SK-N-SH (cell line): ENCODE data around the gene MRPL46.

ENCODE experiments used
- CTCF ChIP-seq: fragments of 200-600 bp; sonication (generic); IDR thresholded peaks from 2 replicates; pipeline ENCODE4 v1.6.1; 2017; ENCODE audit warnings: antibody characterized with exemption, mild to moderate bottlenecking, moderate library complexity
- EP300 ChIP-seq, 2 experiments: IDR thresholded peaks; 2 replicates each; pipeline versions ENCODE4 v1.4.0 to v1.6.1; 2012; ENCODE audit warnings: borderline replicate concordance in 1 of 2, low read depth in 1 of 2, low read length in 1 of 2
- EZH2phosphoT487 ChIP-seq: fragments of 200-600 bp; sonication (generic); IDR thresholded peaks from 2 replicates; pipeline ENCODE4 v1.6.1; 2017; ENCODE audit warnings: low read depth, mixed run types, mild to moderate bottlenecking, antibody characterized with exemption, moderate library complexity, borderline replicate concordance
- FOXM1 ChIP-seq: IDR thresholded peaks from 2 replicates; pipeline ENCODE4 v1.4.0; 2012; ENCODE audit warnings: low read depth, mild to moderate bottlenecking
- GABPA ChIP-seq: IDR thresholded peaks from 2 replicates; pipeline ENCODE4 v1.4.0; 2012; ENCODE audit warnings: low read depth, mild to moderate bottlenecking
- MXI1 ChIP-seq: IDR thresholded peaks from 2 replicates; pipeline ENCODE4 v1.6.1; 2012; ENCODE audit warnings: mild to moderate bottlenecking, low read depth, low read length, improper control_type of control experiment
- POLR2AphosphoS5 ChIP-seq: IDR thresholded peaks from 2 replicates; pipeline ENCODE4 v1.6.1; 2012; ENCODE audit warnings: low read depth, low read length
- RAD21 ChIP-seq: IDR thresholded peaks from 2 replicates; pipeline ENCODE4 v1.6.1; 2012; ENCODE audit warnings: mild to moderate bottlenecking, low read length
- RCOR1 ChIP-seq: fragments of 150-350 bp; IDR thresholded peaks from 2 replicates; pipeline ENCODE4 v1.6.1; 2017; ENCODE audit warnings: antibody characterized with exemption, low read length
- TCF12 ChIP-seq: IDR thresholded peaks from 2 replicates; pipeline ENCODE4 v1.4.0; 2012
- USF1 ChIP-seq: IDR thresholded peaks from 2 replicates; pipeline ENCODE4 v1.4.0; 2012; ENCODE audit warnings: low read depth, borderline replicate concordance
- USF2 ChIP-seq: fragments of 150-350 bp; IDR thresholded peaks from 2 replicates; pipeline ENCODE4 v1.6.1; 2017; ENCODE audit warnings: antibody characterized with exemption, low read length, low read depth, borderline replicate concordance
- YY1 ChIP-seq: IDR thresholded peaks from 2 replicates; pipeline ENCODE4 v1.4.0; 2012; ENCODE audit warnings: low read depth, mild to moderate bottlenecking

GRCh38 chr15:88480981-88481380, 13.8 kb upstream of the MRPL46 start:
- TF ChIP-seq RAD21 = no peak
- no peak for TF ChIP-seq POLR2AphosphoS5
- no peak for TF ChIP-seq CTCF
- no peak for TF ChIP-seq EP300 (IDR thresholded peaks at IDR 0.05; ENCODE audit: borderline replicate concordance in 1 of 2, low read depth in 1 of 2, low read length in 1 of 2)
- no peak for TF ChIP-seq TCF12
- TF ChIP-seq USF2 = no peak
- no peak for TF ChIP-seq GABPA
- no peak for TF ChIP-seq EZH2phosphoT487
- TF ChIP-seq FOXM1 = no peak
- no peak for TF ChIP-seq YY1
- TF ChIP-seq USF1 = no peak
- no peak for TF ChIP-seq RCOR1
- TF ChIP-seq MXI1 = no peak
